NCI-H2107 (cell line): ENCODE results near the gene SNIP1.
"Not testable (repeated sequence)": the region's sequence is repeated elsewhere in the genome, so short reads cannot be mapped to it uniquely, and the experiment has no call there.

Experiments
- DNase-seq: peaks from one replicate; lab custom pipeline; 2025; lab: John Stamatoyannopoulos, UW

SNIP1 gene, protein sequence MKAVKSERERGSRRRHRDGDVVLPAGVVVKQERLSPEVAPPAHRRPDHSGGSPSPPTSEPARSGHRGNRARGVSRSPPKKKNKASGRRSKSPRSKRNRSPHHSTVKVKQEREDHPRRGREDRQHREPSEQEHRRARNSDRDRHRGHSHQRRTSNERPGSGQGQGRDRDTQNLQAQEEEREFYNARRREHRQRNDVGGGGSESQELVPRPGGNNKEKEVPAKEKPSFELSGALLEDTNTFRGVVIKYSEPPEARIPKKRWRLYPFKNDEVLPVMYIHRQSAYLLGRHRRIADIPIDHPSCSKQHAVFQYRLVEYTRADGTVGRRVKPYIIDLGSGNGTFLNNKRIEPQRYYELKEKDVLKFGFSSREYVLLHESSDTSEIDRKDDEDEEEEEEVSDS

DNA sequence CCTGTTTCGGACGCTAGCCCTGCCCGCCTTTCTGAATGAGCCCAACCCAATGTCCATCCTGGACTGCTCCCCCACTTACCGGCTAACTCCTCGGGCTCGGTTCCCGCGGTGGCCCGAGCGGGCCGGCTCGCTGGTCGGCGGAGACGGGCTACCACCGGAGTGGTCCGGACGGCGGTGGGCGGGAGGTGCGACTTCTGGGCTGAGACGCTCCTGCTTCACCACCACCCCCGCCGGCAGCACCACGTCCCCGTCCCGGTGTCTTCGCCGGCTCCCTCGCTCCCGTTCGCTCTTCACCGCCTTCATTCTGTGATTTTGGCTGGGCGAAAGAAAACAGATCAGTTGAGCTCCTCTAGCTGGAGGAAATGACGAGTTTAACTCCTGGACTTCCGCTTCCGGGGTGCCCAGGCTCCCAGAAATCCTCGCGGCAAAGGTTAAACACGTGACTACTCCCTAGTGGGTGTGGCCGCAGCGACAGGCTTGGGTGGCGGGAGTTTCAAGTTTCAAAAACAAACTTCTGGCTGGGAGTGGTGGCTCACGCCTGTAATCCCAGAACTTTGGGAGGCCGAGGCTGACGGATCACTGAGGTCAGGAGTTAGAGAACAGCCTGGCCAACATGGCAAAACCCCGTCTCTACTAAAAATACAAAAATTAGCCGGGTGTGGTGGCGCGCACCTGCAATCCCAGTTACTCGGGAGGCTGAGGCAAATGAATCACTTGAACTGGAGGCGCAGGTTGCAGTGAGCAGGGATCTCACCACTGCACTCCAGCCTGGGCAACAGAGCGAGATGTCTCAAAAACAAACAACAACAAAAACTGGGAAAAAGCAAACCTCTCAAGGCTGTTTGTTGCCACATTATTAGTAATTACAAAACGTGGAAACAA, at the start of gene SNIP1:
Gene SNIP1 (minus strand): TSS at position 367 of the 882 bp plus-strand sequence. CDS start 64 bp downstream, at position 303.
- peak; percentile 83 for DNase-seq

DNA sequence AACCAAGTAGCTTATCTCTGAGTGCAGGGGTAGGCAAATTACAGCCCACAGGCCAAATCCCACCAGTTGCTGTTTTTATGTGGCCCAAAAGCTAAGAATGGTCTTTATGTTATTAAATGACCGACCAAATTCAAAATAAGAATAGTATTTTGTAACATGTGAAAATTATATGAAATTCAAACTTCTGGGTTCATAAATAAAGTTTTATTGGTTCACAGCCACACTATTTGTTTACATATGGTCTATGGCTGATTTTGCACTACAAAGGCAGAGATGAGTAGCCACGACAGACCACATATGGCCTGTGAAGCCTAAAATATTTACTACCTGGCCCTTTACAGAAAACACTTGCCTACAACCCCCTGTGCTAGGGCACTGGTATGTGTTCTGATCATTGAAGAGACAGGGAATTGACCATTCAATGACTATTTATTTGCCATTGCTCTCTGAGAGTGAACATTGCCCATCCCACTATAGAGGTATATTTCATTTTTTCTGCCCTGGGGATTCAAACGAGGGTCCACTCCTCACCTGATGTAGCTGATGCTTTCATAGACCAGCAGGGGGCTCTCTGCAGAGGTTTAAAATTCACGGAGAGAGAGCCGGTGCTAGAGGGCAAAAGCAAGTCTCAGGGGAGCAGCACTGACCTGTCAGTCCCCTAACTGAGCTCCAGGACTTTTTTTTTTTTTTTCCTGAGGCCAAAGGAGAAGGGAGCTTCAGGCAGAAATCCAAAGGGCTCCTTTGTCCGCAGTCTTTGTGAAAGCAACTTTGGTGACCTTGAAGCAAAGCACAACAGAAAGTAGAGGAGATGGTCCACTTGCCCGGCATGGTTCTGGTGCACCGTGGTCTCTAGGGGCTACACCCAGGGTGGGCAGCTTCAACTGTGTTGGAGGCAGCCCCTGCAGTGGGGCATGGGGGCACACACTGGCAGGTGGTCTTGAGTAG, 48.9 kb upstream of the SNIP1 start:
- DNase-seq: no peak

DNA sequence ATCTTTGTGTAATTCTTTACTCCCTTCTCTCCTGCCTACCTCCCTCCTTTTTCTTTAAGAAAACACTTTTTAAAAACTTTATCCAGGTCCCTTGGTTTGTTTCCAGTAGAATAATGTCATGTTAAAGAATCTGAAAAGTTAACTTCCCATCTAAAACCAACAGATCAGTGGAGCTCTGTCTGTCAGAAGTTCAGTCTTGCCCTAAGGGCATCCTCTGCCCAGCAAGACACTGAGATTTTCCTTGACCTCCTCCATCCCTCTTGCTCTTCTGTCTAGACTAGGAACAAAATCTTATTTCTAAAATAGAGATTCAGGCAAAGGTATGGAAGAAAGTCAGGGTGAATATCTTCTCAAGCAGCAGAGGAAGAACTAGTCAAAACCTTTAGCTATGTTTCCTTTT, 47.3 kb upstream of the SNIP1 start:
- DNase-seq: no peak

DNA sequence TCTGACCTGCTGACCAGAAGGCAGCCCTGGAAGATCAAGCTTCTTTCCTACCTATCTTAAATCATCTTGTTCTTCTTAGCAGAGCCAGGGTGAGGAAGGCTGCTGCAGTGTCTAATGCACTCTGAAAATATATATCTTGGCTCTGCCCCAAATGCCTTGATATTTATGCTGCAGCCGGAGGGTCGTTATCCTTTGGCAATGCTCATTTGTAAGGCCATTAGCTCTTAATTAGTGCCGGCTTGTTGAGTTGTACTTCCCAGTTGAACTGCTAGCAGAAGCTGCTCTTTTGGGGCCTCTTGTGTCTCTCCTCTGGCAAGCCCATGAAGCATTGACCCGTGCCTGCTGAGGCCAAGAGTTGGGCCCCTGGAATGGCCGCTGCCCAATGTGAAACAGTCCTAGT, 45.8 kb upstream of the SNIP1 start:
- no peak for DNase-seq

DNA sequence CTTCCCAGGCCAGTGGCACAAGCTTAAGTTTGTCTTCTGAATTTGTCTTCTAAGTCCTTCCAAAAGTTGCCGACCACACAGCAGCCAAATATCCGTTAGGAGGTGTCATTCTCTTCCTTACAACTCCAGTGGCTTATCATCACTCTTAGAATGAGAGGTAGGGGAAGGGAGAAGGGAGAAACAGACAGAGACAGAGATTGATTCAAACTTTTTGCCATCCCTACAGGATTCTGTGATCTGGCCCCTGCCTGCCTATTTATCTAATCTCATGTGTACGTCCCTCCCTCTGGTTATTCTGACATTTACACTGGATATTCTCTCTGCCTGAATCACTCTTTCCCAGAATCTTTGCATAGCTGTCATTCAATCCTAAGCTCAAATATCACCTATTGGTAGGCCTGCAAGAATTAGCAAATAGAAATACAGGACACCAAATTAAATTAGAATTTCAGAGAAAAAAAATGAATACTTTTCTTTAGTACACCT, 42.1 kb upstream of the SNIP1 start:
- DNase-seq: no peak

DNA sequence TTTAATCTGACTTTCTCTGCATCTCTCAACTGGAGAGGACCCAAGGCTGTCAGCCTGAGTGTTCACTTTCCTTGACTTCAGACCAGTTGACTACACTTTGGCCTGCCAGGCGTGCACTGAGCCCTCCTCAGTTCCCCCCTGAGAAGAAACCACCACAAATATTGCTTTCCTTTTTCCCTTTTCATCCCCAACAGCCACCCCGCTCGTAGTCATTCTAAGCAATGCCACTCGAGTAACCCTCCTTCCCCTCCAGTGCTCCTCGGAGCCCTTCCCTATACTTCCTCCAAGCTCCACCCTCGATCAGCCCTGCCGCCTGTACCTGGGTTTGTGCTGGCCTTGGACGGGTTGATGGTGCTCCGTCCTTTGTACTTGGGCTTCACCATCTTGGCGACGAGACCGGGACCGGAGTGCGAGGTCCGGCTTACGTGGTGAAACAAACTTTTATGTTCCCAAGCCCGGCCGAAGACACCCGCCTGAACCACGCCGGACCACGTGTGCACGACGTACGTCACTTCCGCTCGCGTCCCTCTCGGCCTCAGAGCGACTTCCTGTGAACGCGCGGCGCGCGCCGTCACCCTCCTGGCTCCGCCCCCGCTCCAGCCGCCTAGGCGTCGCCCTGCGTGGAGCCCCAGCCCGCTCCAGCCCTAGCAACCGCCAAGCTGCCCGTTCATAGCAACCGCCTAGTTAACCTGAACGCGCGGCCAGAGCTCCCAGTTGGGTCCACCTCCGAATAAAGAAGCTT, 41.5 kb upstream of the SNIP1 start, which contains the start of gene GNL2:
Gene GNL2 (minus strand): TSS at position 498 of the 742 bp plus-strand sequence. CDS start 115 bp downstream, at position 383.
- peak; percentile 94 for DNase-seq

DNA sequence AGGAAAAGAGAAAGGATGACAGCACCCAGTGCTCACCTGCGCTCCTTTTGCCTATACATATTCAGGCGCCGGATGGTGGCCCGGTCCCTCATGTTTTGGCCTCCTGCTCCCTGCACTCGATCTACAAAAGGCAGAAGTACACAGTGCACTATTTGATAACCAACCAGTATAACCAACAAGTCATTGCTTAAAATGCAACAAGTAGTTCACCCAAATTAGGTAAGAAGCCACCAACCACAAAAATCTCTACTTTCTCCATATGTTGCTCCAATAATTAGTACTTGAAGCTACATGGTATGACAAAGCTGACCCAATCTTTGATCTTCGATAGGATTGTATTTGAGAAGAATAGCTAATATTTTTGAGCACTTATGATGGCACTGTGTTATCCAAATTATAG, 39.6 kb upstream of the SNIP1 start:
- DNase-seq: no peak

DNA sequence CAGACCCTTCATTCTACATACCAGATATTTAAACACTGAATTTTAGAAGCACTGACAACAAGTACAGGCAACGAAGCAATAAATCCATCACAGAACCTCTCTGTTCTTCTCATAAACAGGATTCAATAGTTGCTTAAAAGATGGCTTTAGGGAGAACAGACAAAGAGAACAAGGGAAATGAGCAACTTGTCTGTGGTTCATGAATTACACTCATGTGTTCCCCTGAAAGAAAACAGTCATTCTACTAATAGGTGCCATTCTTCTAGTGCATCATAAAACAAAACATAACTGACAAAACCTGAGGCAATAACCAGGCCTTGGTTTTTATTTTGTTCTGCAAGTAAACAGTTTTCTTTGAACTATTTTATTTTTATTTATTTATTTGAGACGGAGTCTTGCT, 34.8 kb upstream of the SNIP1 start:
- no peak for DNase-seq

DNA sequence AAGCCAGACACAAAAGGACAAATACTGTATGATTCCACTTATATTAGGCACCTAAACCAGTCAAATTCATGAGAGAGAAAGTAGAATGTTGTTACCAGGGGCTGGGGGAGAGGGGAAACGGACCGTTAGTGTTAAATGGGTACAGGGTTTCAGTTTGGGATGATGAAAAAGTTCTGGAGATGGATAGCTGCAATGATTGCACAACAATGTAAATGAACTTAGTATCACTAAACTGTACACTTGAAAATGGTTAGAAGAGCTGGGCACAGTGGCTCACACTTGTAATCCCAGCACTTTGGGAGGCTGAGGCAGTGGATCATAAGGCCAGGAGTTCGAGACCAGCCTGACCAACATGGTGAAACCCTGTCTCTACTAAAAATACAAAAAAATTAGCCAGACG, 30.5 kb upstream of the SNIP1 start:
- DNase-seq: not testable (repeated sequence)

DNA sequence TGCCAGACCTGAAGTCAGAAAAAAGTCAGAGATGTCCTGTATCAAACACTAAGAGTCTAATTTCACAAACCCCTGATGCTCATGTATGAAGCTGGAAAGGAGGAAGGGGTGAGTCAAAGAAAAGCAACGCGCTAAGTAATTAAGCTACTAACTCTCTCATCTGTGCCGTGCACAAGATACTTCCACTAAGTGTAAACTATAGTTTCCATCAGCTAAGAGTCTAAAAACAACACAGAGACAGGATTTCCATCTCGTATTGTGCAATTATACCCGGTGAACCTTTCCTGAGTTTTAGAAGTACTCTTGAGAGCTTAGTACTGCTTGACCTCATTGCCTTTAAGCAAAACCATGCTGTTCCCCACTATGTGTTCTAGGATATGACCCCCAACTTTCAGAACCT, 21.6 kb upstream of the SNIP1 start:
- no peak for DNase-seq

DNA sequence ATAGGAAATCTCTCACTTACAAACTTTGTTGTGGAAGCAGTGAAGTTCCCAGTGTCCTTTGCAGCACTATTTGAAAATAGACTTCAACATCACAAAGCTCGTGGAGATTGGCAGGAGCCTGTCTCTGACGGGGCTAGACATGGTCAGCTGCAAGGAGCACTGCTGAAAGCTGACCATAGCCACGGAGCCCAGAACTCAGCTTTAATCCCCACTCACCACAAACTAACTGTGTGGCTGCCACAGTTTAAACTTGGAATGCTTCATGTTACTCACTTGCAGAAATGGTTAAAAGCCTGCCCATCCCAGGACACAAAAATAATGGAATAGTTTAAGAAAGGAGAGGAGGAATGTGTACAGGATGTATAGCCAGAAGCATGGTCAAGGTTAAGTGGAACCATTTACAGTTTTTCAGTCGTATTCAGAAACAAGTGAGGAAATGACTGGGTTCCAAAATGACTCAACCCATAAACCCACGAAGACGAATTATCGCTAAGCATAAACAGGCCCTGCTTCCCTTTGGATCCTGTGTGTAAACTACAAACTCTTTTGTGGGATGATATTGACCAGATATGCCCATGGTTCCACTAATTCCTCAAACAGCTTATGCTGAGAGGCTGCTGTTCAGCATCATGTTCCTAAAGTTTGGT, 20.9 kb upstream of the SNIP1 start:
- no peak for DNase-seq

DNA sequence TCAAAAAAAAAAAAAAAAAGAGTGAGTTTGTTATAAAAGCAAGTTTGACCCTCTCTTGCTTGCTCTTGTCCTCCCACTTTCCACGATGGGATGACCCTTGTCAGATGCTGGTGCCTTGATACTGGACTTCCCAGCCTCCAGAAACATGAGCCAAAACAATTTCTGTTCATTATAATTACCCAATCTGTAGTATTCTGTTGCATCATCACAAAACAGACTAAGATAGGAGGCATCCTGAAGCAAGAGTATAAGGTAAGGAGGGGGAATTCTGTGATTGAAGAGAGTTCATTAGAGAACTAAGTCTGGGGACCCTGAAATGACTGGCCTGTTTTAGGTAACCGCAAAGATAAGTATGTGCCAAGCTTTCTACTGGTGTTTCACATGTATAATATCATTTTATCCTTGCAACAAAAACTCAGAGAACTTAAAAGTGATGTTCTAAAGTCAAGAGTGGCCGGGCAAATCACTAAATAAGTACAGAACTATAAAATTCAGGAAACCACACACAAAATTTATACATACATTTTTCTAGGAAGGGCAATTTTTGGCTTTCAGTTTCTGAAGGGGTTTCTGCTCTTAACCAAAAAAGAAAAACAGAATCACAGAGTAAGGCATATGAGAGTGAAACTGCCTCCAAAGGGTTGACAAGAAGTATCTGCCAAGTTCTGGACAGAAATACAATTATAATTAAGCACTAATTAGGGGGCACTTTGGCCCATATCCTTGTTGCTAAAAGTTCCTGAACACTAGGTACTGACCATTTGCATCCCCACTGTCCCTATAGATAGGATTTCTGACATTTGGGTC, 16.6 kb upstream of the SNIP1 start:
- no peak for DNase-seq

DNA sequence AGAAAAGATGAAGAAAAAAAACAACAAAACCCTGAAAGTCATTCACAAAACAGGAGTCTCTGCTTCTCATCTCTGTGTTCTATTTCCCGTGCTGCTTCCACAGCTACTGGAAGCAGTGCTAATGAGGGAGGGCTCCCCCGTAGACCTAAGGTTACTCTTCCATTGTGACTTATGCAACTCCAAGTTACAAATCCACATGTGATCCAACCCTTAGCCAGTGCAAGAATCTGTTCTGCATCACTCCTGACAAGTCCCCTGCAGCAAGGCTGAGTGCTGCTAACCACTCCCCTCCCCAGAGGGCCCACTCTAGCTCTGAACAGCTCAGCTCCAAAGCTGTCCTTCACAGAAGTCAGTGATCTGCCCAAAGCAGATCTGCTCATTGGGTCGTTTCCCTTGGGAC, 12.9 kb upstream of the SNIP1 start:
- no peak for DNase-seq

DNA sequence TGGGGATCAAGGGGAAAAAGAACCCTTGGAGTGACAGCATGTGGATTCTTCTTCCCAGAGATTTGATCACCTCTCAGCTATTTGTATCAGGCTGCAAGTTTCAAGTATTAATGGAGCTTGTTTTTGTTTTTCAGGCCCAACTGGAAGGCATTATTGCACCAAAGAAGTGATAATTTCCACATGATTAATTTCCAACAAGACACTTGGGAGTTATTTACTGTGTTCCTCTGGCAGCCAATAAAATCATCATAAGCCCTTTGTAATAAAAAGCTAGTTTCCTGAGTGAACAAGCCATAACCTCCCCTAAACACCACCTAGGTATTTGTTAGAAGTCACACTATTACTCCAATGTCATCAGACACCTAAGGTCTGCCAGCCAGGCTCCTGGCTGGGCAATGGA, 10.8 kb upstream of the SNIP1 start:
- no peak for DNase-seq

DNA sequence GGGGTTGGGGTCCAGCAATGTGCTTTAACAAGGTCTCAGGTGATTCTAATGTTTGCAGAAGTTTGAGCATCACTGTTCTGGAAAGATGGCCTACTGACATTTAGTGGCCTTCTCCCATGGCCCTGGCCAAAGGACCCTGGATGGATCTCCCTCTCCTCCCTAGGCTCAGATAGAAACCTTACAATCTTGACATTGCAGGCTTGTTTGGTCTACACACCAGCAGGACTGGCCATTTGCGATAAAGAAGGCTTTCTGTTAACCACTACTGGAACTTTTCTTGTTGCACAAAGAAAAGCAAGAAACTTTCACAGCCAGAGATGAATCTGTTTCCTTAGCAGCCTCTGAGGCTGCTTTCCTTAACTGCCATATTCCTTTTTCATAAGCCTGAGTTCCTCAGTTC, 8.9 kb upstream of the SNIP1 start:
- no peak for DNase-seq

DNA sequence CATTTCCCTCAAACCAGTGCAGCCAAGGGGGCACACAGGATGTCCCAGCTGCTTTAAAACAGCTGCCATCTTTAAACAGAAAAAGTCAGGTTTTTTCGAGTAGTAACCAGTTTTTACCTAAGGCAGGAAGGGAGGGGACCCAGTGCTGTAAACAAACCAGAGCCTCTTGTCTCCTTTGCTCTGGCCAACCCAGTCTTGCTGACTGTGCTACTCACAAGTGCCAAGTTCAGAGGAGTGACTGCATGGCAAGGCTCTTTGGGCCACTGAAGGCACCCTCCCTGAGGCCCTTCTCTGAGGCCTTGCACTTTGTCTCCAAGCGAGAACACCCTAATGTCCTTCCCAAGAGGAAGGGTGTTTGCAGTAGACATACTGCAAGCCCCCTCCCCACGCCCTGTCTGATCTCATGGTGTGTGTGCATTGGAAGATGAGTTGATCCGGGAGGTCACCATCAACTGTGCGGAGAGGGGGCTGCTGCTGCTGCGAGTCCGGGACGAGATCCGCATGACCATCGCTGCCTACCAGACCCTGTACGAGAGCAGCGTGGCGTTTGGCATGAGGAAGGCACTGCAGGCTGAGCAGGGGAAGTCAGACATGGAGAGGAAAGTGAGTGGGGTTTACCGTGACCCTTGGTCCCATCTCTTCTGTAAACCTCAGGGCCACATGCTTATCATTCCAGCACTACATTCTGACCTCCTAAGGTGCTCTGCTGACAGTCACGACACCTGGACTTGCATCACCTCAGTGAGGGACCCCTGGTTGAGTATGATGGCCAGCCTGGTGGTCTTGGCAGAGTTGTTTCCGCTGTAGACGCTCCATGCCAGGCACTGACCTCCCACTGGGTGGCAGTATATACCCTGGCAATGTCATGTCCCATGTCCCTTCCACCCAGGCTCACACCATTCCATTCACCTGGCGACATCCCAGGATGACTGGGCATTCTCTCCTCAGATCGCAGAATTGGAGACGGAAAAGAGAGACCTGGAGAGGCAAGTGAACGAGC, 7.3 kb upstream of the SNIP1 start:
- no peak for DNase-seq

DNA sequence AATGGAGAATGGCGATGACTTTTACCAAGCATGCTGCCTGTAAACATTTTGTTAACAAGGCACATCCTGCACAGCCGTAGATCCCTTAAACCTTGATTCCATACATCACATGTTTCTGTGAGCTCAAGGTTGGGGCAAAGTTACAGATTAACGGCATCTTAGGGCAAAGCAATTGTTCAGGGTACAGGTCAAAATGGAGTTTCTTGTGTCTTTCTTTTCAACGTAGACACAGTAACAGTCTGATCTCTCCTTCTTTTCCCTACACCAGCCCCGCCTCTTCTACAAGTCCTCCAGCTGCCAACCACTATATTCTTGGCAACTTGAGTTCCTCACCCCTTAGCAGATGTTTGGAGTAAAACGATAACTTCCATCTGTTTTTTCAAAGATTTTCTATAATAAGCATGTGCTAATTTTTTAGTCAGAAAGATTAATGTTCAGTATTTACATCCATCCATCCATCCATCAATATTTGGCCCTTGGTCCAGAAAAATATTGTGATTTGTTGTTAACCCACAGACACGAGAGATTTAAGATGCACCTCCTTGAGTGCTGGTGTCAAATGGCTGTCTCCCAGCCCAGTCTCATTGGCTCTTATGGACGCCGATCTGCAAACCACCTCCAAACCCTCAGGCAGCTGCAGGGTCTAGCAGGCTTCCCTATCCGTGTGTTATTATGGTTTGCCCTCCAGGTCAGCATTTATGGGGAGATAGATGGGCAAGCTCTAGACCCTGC, 6.5 kb upstream of the SNIP1 start:
- DNase-seq: no peak

DNA sequence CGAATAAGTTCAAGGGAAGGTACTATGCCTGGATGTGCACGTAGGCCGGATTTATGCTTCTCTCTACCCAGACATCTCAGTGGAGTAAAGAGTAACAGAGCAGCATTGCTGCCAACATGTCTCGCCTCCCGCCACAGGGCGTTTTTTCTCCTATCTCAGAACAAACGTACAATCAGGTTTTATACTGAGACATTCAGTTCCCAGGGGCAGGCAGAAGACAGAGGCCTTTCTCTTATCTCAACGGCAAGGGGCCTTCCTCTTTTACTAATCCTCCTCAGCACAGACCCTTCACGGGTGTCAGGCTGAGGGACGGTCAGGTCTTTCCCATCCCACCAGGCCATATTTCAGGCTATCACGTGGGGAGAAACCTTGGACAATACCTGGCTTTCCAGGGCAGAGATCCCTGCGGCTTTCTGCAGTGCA, 5.9 kb upstream of the SNIP1 start:
- not testable (repeated sequence) for DNase-seq
